Hypothalamus (tissue), 51 donors: ENCODE results near the gene DKKL1.
"Not testable (repeated sequence)": the region's sequence is repeated elsewhere in the genome, so short reads cannot be mapped to it uniquely, and the experiment has no call there.

Source experiments
- DNase-seq, 51 donors: peaks; one replicate each; lab custom pipeline; 2025; lab: John Stamatoyannopoulos, UW

Gene DKKL1

DNA sequence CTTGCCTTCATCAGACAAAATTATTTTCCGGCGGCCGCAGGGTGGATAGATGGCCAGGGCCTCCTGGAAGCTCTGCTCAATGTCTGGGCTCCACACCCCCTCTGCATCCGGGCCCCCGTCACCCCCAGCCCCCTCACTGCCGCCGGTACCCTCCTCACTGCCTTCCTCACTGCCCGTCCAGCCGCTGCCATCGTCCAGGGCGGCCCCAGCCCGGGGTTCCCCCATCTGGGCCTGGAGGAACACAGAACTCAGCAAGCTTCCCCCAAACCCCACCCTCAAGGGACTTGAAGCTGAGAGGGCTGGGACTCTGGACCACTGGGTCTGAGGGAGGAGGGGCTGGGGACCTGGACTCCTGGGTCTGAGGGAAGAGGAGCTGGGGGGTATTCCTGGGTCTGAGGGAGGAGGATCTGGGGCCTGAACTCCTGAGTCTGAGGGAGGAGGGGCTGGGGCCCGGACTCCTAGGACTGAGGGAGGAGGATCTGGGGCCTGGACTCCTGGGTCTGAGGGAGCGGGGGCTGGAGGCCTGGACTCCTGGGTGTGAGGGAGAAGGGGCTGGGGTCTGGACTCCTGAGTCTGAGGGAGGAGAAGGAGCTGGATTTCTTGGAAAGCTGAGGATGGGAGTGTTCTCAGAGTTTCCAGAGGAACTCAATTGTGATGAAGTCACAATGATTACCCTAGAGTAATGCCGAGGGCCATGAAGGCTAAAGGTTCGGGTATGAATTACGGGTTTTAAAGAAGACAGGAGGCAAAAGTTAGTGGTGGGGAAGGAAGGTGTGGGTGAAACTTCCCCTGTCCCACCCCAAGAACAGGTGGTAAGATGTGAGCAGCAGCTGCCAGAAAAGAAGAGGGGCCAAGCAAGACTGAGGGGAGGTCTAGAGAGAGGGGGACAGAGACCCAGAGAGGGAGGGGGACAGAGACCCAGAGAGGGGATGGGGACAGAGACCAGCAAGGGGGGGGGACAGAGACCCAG lies 3.5 kb upstream of the DKKL1 start:
- DNase-seq, result no peak

DNA sequence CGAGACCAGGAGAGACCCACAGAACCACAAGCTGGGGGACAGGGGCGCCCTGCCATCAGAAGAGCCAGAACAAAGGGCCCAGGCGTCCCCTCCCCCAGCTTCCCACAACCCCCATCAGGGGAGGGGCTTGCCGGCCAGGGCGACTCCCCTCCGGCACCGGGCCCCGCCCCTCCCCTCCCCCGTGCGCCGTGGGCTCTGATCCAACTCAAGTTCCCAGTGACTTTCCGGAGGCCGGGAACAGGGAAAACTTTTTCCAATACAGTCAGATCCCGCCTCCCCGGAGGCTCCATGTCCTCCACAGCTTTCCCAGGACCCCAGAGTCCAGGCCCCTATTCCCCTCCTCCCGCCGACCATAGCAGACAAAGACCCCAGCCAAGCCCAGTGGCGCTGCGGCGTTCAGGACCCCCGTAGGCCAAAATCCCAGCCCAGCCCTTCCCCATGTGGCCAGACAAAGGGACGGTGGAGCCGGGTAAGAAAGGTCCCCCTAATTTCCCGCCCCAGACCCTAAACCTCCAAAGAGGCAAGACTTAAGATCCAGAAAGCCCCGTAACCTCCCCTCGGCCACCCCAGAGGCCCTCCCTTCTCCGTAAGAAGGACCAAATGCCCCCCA lies 2.1 kb upstream of the DKKL1 start:
- DNase-seq, result peak in 5 of 51 donors; percentile 2 to 41 (median 17)

DNA sequence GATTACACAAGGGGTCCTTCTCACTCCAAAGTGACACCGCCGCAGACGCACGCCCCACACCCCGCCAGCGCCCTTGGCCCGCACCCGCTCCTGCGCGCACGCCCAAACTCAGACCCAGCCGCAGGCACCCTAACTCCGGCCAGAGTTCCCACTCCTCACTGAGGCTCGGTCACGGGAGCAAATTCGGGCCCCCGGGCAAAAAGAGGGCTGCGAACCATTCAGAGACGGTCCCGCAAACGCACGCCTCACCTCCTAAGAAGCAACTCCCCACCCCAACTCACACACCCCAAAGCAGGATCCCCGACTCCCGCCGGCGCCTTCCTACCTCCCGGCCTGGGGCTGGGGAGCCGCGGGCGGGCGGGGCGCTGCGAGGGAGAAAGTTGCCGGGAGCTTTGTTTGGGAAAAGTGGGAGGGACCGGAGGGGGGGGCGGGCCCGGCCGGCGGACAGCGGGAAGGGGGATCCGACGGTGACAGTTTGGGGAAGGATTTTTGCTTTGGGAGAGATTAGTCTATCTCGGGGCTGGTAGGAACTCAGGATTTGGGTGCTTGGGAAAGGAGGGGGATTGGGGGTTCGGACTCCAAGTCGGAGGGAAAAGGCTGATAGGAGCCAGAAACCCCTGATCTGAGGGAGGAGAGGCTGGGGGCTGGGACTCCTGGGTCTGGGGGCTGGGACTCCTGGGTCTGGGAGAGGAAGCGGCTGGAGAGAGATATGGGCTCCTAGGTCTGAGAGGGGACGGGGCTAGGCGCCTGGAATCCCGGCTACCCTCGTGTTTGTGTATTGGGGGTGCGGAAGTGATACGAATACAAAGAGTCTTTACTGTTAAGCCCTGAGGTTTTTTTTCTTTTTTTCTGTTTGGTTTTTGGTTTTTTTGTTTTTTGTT lies 1.4 kb upstream of the DKKL1 start, which contains the start of gene TEAD2:
TSS of gene TEAD2 (minus strand) at position 369 of the 881 bp plus-strand sequence. CDS start 2,341 bp downstream, outside the sequence.
- peak in 3 of 51 donors; percentile 5 to 34 (median 26) for DNase-seq

DNA sequence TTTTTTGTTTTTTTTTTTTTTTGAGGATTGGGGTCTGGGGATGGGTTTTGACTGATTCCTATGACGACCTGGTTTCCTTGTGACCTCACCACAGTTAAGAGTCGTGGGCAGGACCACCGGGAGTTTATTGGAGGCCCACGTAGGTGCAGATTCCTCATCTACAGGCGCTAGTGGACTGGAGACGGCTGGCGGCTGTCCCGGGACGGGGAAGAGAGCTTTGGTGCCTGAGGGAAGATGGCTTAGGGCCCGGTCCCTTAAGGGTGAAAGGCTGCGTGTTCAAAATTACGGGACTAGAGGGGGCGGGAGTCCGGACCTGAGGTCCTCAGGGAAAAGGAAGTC lies 779 bp upstream of the DKKL1 start:
- DNase-seq, result no peak

DNA sequence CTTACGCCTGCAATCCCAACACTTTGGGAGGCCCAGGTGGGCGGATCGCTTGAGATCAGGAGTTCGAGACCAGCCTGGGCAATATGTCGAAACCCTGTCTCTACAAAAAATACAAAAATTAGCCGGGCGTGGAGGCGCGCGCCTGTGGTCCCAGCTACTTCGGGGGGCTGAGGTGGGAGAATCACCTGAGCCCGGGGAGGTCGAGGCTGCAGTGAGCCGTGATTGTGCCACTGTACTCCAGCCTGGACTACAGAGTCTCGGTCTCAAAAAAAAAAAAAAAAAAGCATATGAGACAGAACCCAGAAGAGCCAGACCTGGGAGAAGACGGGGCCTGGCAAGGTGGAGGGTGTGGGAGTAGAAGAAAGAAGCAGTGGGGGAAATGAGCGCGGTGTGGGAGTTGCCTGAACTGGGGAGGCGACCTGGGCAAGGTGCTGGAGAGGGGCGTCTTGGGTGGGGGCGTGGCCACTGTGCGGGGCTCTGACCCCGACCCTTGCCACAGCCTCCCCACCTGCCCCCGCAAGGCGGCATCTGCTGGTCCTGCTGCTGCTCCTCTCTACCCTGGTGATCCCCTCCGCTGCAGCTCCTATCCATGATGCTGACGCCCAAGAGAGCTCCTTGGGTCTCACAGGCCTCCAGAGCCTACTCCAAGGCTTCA lies 533 bp downstream of the DKKL1 start:
- no peak for DNase-seq

DNA sequence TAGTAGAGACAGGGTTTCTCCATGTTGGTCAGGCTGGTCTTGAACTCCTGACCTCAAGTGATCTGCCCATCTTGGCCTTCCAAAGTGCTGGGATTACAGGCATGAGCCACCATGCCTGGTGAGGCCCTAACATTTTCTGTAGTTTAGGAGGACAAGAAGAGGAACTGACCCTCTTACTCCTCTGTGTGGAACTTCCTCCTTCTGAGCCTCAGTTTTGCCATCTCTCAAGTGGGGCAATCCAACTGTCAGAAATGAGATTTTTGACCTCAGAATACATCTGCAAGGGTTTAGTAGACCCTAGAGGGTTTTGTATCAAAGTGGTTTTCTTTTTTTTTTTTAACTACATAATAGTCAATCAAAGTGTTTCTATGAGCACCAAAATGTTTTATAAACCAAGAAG lies 2.4 kb downstream of the DKKL1 start:
- no peak for DNase-seq

DNA sequence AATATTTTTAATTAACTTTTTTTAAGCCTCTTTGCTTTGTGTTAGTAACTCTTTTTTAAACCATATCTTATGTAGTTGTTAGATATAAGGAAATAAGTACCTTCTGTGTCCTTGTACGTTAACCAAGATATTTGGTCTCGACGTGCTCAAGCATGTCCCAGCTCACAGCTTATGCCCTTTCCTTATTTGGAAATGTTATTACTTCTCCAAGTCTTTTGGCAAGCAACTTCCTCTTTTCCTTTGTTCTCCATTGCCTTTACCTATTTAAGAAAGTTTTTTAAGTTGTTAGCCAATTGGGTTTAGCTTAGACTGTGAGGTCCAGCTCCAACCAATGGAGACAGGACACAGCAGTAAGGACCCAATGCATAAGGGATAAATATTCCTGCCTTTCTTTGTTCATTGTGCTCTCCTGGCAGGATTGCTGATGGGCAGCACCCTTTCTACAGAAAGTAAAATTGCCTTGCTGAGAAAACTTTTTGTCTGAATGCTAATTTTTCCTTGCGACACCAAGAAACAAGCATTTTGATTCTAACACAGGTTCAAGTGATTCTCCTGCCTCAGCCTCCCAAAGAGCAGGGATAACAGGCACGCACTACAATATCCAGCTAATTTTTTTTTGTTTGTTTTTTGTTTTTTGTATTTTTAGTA lies 5.2 kb downstream of the DKKL1 start:
- DNase-seq, result no peak

DNA sequence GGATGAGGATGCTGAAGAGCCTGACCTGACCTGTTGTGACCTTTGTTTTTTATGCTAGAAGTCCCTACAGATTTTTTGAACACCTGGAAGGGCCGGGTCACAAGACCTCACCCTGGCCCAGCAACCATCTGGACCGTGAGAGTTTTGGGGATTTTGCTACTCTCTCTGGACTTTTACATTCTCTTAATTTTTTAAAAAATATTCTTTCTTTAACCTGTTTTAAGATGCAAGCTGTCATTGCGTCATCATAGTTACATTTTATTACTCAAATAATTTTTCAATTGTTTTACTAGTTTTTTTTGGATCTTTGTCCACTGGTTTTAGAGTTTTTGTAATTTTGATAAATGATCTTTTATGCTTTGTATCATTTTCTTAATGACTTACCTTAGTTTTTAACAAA lies 7.5 kb downstream of the DKKL1 start:
- no peak for DNase-seq

DNA sequence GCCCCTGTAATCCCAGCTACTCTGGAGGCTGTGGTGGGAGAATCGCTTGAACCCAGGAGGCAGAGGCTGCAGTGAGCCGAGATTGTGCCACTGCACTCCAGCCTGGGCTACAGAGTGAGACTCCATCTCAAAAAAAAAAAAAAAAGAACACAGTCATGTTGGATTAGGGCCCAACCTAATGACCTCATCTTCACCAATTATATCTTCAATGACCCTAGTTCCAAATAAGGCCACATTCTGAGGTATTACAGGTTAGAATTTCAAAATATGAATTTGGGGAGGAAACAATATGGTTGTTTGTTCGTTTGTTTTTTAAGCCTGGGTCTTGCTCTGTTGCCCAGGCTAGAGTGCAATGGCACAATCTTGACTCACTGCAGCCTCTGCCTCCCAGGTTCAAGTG lies 9.5 kb downstream of the DKKL1 start:
- DNase-seq, result not testable (repeated sequence)

DNA sequence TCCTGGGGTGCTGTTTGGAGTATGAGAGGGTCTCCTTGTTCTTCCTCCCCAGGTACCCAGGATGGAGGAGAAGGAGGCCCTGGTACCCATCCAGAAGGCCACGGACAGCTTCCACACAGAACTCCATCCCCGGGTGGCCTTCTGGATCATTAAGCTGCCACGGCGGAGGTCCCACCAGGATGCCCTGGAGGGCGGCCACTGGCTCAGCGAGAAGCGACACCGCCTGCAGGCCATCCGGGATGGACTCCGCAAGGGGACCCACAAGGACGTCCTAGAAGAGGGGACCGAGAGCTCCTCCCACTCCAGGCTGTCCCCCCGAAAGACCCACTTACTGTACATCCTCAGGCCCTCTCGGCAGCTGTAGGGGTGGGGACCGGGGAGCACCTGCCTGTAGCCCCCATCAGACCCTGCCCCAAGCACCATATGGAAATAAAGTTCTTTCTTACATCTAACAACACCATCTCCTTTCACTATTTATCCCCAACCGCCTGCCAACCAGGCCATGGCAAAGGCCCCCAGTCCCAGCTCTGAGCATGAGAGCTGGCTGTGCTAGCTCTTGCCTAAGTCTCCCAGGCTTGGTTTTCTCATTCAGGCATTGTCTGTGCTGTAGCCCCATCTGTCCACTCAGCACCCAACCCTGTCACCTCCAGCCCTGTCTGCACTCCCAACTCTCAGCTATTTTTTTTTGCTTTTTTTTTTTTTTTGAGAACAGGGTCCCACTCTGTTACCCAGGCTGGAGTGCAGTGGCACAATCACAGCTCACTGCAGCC lies 11.2 kb downstream of the DKKL1 start:
- DNase-seq, result no peak

DNA sequence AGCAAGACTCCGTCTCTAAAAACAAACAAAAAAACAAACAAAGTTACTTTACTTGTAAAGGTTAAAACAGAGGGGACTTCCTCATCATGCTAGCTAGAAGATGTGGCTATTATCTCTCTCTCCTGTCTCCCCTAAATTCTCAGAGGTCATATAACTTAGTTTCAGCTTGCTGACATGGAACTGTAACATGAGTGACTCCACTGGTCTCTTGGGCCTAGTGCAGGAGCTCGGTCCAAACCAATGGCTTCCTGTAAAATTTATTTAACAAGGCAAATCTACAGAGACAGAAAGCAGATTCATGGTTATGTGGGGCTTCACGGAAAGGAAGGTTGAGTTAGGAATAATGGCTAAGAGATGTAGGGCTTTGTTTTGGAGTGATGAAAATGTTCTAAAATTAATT lies 14.8 kb downstream of the DKKL1 start:
- no peak for DNase-seq

DNA sequence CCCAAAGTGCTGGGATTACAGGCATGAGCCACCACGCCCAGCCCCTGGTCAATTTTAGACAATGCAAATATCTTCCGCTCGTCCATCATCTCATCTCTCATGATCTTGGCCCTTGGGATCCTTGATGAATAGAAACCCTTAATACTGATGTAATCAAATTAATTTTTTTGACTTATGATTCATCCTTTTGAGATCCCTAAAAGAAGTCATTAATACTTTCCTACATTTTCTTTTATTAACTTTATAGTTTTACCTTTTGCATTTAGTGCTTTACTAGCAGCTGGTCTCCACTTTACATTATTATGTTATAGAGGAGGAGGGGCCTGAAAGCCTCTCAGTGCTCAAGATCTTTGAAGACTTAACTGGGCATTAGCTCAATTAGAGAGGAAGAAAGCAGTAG lies 16.7 kb downstream of the DKKL1 start:
- no peak for DNase-seq

DNA sequence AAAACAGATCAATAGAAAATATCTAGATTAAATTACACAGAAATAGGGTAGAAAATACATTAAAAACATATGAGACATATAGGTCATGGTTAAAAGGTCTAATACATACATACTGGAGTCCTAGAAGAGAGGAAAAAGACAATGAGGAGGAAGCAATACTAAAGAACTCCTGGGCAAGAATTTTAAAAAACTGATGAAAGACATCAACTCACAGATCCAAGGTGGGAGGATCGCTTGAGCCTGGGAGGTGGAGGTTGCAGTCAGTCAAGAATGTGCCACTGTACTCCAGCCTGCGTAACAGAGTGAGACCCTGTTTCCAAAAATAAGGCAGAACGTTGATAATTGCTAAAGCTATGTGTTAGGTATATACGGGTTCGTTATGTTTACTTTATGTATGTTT lies 19.0 kb downstream of the DKKL1 start:
- DNase-seq, result no peak

DNA sequence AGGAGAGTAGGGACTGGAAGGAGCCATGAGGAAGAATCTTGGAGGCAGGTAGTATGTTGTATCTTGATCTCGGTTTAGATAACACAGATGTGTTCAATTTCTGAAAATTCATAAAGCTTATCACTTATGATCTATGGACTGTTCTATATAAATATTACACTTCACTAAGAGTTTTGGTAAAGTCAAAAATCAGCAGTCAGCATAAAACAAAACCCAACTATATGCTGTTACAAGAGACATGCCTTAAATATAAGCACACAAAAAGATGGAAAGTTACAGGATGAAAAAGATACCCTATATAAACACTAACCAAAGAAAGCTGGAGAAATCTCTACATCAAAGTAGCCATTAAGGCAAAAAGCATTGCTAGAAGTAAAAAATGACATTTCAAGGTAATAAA lies 19.9 kb downstream of the DKKL1 start:
- no peak for DNase-seq

DNA sequence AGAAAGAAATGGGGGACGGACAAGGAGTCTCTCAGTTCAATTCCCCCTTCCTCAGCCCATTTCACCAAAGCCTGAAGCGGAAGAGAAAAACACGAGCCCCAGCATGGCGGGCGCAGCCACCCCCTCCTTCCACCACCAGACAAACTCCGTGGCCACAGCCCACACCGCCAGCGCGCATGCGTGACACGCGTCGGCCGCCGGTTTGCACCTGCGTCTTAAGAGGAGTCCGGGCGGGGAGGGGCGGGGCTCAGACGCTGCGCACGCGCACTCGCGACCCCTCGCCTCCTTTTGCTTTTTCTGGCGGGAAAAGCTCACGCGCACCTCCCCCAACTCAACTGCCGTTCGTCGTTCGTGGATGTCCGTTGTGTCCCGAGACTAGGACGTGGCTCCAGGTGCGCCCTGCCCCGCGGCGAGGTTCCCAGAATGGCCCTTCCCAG lies 24.3 kb downstream of the DKKL1 start, which contains the start of gene KASH5:
TSS of gene KASH5 (plus strand) at position 314 of the 437 bp plus-strand sequence. CDS start 2,635 bp downstream, outside the sequence.
- peak in 27 of 51 donors; percentile 2 to 50 (median 19) for DNase-seq

DNA sequence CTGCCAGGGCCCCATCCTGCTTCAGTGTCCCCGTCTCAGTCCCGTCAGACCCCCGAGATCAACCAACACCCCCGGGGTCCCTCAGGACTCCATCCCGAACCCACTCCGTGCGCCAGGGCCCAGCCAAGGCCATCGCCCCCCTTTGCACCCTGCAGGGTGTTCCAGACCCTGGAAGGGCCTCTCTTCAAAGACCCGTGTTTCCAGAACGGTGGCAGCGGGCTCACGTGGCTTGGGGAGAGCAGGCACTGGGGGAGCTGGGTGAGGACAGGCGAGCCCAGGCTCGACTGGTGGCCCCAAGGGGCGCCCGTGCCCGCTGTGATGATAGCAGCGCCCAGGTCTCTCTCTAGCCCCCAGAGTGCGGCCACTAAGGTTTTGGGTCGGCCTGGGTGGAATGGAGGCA lies 25.7 kb downstream of the DKKL1 start:
- DNase-seq, result no peak

DNA sequence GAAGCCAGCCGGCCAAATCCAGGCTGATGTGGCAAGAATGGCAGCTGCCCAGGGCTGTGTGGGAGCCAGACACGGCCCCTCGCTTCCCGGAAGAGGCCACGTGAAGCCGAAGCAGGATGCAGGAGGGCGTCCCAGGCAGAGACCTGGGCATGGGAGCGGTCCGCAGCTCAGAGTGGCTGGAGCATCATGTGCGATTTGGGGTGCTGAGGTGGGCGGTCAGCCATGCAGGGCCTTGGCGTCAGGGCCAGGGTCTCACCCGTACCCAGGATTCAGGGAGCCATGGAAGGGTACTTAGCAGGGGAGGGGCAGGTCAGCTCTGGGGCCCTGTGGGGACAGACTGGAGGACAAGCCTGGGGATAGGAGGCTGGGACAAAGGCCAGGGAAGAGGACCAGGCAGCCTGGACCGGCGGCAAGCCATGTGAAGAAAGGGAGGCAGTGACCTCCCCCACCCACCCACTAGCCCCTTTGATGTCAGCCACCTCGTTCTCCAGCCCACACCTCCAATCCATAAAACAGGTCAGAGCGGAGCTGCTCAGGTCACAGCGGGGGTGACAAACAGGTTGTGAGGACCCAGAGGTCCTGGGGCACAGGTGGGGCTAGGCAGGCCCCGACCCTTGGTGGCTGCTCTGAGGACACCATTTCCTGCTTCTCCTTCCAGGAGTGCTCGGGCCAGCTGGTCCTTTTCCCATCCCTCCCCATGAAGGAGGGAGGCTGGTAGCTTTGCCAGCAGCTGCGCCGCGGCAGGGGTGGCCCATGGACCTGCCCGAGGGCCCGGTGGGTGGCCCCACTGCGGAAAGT lies 26.7 kb downstream of the DKKL1 start:
- DNase-seq, result no peak

DNA sequence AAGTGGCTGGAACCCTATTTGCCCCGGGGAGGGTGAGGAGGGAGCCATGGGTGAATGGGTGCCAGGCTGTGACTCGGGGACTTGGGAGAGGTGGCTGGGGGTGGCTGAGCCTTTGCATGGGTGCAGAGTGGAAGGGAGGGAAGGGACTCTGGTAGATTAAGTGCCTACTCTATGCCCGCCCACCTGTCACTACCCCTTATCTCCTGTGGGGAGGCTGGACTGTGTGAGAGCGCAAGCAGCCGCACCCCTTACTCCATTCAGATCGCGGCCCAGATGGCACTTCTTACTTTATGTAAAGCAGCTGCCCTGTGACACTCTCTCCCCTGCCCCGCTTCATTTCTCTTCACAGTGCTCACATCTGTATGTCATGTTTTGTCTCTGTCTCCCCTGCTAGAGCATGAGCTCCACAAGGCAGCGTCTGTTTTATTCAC lies 27.3 kb downstream of the DKKL1 start:
- no peak for DNase-seq
